Kasumi-1 (cell line): ENCODE data around the gene FAM20C.

Source experiments
- DNase-seq, 2 experiments: peaks; one replicate each; lab custom pipeline; 2025; lab: John Stamatoyannopoulos, UW

Gene FAM20C

GRCh38 chr7:191981-192649, at the start of gene FAM20C:
FAM20C (plus strand) TSS chr7:192571; CDS start chr7:193200, 629 bp downstream.
- DNase-seq: peak; percentile 5 to 11

GRCh38 chr7:143145-143751, 49.1 kb upstream of the FAM20C start:
- DNase-seq: no peak

- no peak for DNase-seq
These were observed 48.4 kb upstream of the FAM20C start for GRCh38 chr7:143811-144453.

- DNase-seq: no peak
These were observed 47.9 kb upstream of the FAM20C start for GRCh38 chr7:144454-144826.

GRCh38 chr7:145863-146262, 46.5 kb upstream of the FAM20C start:
- no peak for DNase-seq

GRCh38 chr7:148543-148931, 43.8 kb upstream of the FAM20C start:
- peak in 1 of 2 experiments; percentile 1 for DNase-seq

GRCh38 chr7:148932-149790, 43.2 kb upstream of the FAM20C start:
- peak; percentile 87 to 93 for DNase-seq

- peak; percentile 16 to 20 for DNase-seq
These were observed 42.4 kb upstream of the FAM20C start for GRCh38 chr7:149791-150636.

GRCh38 chr7:150811-151221, 41.6 kb upstream of the FAM20C start:
- no peak for DNase-seq

- DNase-seq: no peak
These were observed 40.9 kb upstream of the FAM20C start for GRCh38 chr7:151346-152050.

GRCh38 chr7:152702-153391, 39.5 kb upstream of the FAM20C start:
- DNase-seq: no peak

- no peak for DNase-seq
These were observed 38.8 kb upstream of the FAM20C start for GRCh38 chr7:153604-154003.

GRCh38 chr7:154096-154799, 38.1 kb upstream of the FAM20C start:
- DNase-seq: no peak

GRCh38 chr7:155469-155900, 36.9 kb upstream of the FAM20C start:
- DNase-seq: no peak

- DNase-seq: no peak
These were observed 36.0 kb upstream of the FAM20C start for GRCh38 chr7:156111-157007.

- no peak for DNase-seq
These were observed 35.4 kb upstream of the FAM20C start for GRCh38 chr7:157008-157310.

GRCh38 chr7:157771-158625, 34.4 kb upstream of the FAM20C start:
- DNase-seq: no peak

- DNase-seq: no peak
These were observed 33.6 kb upstream of the FAM20C start for GRCh38 chr7:158771-159170.
